T1000 (cell line): Measurements from ENCODE around the gene ZNF723.
"Not testable (repeated sequence)": the region's sequence is repeated elsewhere in the genome, so short reads cannot be mapped to it uniquely, and the experiment has no call there.

Source experiments
- DNase-seq: peaks from one replicate; lab custom pipeline; 2025; ENCODE audit warnings: mixed read lengths; lab: John Stamatoyannopoulos, UW

ZNF723 gene

DNA sequence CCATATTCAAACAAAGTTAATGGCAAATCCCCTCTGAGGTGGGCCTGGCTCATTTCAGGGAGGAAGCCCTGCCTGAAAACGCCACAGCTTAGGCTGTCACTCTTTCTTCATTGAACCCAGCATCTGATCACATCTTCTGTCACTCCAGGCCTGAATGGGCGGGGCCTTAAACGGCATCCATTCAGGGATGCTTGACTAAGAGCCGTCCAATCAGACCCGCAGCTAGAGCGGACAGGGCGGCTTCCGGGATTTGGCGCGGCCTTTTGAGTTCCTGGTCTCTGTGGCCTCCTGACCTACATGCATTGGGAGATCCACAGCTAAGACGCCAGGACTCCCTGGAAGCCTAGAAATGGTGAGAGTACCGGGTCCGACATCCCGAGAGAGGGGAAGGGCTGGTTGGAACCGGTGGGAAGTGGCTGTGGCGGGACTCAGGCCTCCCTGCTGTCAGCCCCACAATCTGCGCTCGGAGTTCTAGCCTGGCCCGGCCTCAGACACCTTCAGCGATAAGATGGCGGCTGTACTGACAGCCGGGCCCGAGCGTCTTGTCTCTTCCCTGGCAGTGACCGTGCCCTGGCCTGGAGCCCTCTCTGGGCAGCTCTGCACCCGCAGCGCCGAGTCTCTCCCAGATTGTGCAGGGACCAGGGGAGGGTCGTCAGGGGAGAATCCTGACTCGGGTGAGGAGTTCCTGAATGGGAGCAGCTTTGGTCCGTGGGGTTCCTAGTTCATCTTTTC lies at the start of gene ZNF723:
TSS of gene ZNF723 (plus strand) at position 261 of the 732 bp plus-strand sequence. CDS start at position 350, 89 bp downstream.
- peak; percentile 56 for DNase-seq

DNA sequence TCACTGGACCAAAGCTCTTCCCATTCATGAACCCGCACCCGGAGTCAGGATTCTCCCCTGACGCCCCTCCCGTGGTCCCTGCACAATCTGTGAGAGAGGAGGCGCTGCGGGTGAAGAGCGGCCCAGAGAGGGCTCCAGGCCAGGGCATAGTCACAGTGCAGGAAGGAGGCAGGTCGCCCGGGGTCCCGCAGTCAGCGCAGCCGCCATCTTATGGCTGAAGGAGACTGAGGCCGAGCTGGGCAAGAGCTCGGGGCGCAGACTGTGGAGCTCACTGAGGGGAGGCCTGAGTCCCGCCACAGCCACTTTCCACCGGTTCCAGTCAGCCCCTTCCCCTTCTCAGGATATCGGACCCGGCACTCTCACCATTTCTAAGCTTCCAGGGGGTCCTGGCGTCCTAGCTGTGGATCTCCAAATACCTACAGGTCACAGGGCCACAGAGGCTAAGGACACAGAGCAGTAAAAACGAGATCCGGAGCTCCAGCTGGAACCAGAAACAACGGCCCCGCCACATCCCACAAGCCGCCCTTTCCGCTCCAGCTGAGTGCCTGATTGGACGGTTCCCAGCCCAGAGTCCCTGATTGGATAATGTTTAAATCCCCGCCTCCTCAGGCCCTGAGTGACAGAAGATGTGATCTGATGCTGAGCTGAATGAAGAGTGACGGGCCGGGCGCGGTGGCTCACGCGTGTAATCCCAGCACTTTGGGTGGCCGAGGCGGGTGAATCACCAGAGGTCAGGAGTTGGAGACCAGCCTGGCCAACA lies 48.3 kb upstream of the ZNF723 start, which contains the start of gene ZNF99:
TSS of gene ZNF99 (minus strand) at position 501 of the 760 bp plus-strand sequence. CDS start at position 366, 135 bp downstream.
- peak; percentile 61 for DNase-seq

DNA sequence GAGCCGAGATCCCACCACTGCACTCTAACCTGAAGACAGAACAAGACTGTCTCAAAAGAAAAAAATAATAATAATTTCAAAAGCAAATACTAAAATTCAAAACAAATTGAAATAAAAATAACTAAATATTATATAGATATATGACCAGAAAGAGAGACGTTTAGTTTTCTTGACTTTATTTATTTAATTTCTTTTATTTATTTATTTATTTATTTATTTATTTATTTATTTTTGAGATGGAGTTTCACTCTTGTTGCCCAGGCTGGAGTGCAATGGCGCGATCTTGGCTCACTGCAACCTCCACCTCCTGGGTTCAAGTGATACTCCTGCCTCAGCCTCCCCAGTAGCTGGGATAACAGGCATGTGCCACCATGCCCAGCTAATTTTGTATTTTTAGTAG lies 39.2 kb upstream of the ZNF723 start:
- DNase-seq, result not testable (repeated sequence)

DNA sequence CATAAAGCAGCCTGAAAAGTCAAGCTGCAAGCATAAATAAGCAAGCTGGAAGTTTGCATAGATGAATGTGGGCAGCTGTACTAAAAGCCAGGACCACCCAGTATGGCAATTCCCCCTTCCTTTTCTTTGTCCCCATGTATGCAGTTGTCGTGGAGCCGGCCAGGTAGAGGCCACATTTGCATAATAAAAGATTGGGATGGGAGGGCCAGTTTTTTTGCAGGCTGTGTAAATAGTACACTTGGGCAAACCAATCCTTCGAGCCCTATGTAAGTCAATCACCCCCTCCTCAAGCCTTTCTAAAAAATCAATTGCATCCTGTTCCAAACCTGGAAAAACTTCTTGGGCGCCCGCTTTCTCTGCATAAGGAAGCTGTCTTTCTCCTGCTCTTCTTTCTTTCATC lies 35.1 kb upstream of the ZNF723 start:
- DNase-seq, result no peak

DNA sequence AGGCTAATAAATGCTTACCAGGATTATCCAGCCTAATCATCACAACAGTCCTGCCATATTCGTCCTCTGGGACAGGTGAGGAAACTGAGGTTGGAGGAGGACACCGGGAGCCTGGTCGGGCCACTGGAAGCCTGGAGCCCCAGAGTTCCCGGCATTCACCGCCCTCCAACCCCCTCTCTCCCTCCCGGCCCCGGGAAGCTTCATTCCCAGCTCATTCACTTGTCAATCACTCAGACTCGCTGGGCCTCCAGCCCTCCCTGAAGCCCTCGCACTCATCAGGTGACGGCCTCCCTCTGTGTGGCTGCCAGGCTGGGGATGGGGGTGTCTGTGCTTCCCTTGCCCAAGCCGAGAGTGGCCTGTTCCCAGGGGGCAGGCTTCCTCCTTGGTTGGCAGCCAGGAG lies 25.7 kb upstream of the ZNF723 start:
- DNase-seq, result no peak

DNA sequence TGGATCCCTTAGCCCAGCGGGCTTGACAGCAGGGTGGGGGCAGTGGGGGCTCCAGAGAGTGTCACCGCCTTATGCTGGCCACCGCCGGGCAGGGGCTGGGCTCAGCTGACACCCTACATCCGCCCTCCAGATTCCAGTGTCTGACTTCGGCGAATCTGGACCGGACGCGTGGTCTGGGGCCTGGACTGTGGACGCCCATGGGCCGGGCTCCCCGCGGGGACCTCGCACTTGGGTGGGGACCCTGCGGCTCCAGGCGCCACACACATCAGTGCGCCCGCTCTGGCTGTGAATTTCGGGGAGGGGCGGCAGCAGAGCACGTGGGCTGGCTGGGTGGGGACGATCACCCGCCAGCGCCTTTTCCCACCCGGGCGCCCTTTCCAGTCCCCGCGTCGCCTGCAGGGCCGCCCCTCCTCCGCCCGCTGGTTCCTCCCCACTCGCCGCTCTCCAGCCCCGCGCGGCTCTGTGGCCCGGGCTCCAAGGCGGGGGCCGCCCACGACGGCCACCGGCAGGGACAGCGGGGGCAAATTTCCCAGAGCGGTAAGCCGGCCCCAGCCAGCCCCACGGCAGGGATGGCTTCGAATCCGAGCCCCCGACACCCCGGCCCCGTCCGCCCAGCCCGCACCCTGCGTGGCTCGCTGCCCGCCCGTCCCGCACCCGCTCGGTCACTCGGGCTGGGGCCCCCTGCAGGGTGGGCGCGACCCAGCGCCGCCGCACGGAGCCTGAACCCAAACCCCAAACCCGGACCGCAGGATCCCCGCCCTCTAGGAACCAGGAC lies 24.8 kb upstream of the ZNF723 start:
- DNase-seq, result no peak

DNA sequence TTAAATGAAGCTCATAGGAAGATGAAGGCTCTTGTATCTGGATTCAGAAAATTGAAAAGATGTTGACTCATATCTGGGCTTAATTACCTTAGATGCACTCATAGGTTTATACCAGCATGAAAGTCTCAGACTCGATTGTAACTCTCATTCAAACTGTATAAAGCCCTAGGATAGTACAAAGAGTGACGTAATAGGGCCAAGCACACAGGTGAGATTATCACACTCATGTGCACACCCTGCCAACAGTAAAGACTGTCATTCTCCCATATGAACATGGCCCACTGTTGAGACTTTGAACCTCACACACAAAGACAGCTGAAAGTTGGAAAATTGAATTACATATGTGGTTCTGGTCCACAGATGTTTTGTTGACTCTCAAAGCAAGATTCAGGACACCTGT lies 18.0 kb upstream of the ZNF723 start:
- DNase-seq, result no peak

DNA sequence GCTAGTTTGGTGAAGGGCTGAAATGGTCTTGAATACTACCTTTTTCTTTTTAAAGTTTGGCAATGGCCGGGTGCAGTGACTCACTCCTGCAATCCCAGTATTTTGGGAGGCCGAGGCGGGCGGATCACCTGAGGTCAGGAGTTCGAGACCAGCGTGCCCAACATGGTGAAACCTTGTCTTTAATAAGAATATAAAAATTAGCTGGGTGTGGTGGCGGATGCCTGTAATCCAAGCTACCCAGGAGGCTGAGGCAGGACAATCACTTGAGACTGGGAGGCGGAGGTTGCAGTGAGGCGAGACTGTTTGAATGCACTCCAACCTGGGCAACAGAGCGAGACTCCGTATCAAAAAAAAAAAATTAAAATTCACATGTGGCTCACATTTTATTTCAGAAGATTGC lies 880 bp upstream of the ZNF723 start:
- no peak for DNase-seq

DNA sequence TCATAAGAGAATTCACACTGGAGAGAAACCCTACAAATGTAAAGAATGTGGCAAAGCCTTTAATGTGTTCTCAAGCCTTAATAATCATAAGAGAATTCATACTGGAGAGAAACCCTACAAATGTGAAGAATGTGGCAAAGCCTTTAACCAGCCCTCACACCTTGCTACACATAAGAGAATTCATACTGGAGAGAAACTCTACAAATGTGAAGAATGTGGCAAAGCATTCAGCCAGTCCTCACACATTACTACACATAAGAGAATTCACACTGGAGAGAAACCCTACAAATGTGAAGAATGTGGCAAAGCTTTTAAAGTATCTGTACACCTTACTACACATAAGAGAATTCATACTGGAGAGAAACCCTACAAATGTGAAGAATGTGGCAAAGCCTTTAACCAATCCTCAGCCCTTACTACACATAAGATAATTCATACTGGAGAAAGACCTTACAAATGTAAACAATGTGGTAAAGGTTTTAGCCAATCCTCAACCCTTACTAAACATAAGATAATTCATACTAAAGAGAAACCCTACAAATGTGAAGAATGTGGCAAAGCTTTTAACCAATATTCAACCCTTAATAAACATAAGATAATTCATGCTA lies 25.7 kb downstream of the ZNF723 start:
- DNase-seq, result not testable (repeated sequence)

DNA sequence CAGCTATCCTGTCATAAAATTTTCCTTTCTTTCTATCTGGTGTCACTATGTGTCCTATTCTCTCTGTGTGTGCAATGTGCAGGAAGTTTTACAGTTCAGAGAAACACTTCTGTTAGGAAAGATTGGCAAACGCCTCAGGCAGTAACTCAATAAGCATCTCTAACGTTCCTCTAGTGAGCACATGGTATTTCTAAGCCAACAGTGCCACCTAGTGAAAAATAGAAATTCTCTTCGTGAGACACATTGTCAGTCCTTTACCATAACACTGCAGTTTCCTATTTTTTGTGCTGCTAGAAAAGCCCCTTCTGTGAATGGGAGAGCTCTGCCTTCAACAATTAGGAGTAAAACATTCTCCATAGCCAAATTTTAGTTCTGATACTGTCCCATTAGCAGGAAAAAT lies 50.7 kb downstream of the ZNF723 start:
- DNase-seq, result no peak

DNA sequence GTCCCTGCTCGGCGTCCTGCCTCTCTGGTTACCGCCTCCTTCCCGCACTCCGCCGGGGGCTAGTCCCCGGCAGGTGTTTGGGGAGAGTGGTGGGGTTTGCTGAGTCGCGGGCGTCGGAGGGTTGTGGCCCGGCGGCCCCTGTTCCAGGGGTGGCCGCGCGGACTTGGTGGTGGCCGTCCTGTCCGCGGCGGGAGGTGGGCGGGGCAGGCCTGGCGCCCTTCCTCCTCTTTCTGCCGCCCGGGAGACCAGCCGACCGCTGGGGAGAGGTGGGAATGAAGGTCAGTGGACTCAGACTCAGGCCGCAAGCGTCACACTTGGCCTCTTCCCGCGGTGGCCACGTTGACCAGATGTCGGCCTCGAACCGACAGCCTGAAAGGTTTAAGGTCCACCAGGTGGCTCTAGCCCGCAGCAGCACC lies 61.8 kb downstream of the ZNF723 start:
- no peak for DNase-seq

DNA sequence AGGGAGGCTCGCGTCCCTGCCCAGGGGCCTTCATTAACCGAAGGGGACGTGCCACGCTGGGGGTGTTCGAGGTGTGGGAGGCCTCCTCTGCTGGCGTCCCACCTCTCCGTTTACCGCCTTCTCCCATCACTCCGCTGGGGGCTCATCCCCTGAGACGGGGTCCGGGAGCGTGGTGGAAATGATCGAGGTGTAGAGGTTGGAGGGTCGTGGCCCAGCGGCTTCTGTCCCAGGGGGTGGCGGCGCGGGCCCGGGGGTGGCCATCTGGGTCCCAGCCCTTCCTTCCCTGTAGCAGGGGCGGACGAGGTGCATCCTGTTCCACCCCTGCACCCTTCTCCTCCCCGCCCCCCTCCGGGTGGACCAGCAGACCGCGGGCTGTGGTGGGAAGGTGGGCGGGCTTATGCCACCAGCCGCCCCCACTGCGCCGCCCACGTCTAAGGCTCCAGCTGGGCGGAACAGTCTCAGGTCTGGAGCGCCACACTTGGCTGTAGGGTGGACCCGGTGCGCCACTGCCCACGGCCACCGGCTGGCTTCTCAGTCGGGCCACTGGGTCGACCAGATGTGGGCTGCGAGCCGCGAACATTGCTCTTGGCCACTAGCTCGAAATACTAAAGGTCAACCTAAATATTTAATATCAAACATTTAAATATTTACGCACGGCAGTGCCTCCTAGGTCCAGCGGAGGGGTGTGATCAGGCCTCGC lies 69.5 kb downstream of the ZNF723 start:
- DNase-seq, result no peak
